ENCODE measurements around the gene FGD1.

FGD1 gene

DNA sequence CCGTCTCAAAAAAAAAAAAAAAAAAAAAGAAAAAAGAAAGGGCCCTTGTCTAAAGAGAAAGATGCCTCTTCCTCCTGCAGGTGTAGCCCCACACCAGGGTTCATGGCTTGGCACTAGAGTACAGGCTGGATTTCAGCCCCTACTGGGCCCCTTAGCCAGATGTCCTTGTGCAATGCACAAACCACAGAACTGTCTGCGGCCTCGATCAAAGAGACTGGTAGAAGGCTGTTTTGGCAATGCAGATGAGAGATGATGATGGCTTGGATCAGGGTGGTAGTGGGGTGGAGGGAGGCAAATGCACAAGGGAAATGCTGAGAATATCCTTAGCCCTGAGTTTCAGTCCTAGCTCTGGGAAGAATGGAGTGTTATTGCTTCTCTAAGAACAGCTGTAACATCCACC is 82.3 kb downstream of the FGD1 start:
- Histone ChIP-seq H3K4me1 (ENCODE audit: control insufficient read depth in 1 of 2, insufficient read depth in 2 of 2, low read length in 2 of 2) (no peaks in the 10 kb centered on the region), H2BK120ac (ENCODE audit: insufficient read depth, low read length, poor library complexity) (no peak overlapping the region), H3K27me3 (ENCODE audit: insufficient read depth, low read length) (no peaks in the 10 kb centered on the region), H2AK5ac (ENCODE audit: low read length) (no peak overlapping the region), H3K4me2 (ENCODE audit: low read length) (no peak overlapping the region), H3K36me3 (ENCODE audit: control insufficient read depth in 1 of 2, insufficient read depth in 2 of 2, low read length in 2 of 2) (no peaks in the 10 kb centered on the region), H3K14ac (ENCODE audit: low read length) (no peak overlapping the region), H3K9ac (ENCODE audit: low read length) (no peak overlapping the region), H4K12ac (ENCODE audit: low read depth, low read length) (no peak overlapping the region), H3K4me3 (ENCODE audit: low read depth, low read length) (no peak overlapping the region), H4K8ac (ENCODE audit: low read depth, low read length) (no peak overlapping the region), H4K91ac (ENCODE audit: low read depth, low read length) (no peak overlapping the region), H3K79me1 (ENCODE audit: low read length) (no peaks in the 10 kb centered on the region), H2BK12ac (ENCODE audit: low read length) (no peak overlapping the region), H3K23ac (ENCODE audit: low read length) (no peak overlapping the region), H3K18ac (ENCODE audit: low read length) (no peak overlapping the region), H2BK5ac (ENCODE audit: low read depth, low read length, poor library complexity) (no peak overlapping the region), H3K79me2 (ENCODE audit: control insufficient read depth, insufficient read depth, low read length, poor library complexity) (no peaks in the 10 kb centered on the region), H3K9me3 (ENCODE audit: insufficient read depth, low read depth, low read length) (no peaks in the 10 kb centered on the region), H3K27ac (ENCODE audit: low read depth, low read length) (no peak overlapping the region), H2AFZ (ENCODE audit: insufficient read depth, low read length, poor library complexity) (no peak overlapping the region), H3K4ac (ENCODE audit: low read depth, low read length) (no peak overlapping the region)
- WGBS (ENCODE audit: extremely low coverage, insufficient coverage, insufficient read length) = no CpG with 5 or more reads among the region's 3 CpGs
- DNase-seq = no peak

DNA sequence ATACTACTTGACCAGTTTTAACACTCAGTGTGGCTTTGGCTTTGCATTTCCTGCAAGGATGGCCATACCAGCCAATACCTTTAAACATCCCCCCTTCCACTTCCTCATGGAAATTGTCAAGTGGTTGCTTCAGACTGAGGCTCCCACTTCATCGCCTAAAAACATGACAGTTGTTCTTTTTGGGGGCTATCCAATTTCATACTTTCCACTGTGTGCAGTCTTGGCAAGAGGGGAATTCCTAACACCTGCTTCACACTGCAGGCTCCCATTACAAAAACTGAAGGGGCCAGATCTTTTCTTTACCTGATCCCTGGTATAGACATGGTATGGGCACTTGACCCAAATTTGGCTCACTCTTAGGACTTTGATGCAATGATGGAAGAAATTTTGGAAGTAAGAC is 84.3 kb downstream of the FGD1 start:
- Histone ChIP-seq H3K23ac (ENCODE audit: low read length) (no peak overlapping the region), H2BK5ac (ENCODE audit: low read depth, low read length, poor library complexity) (no peak overlapping the region), H4K91ac (ENCODE audit: low read depth, low read length) (no peak overlapping the region), H3K27ac (ENCODE audit: low read depth, low read length) (no peak overlapping the region), H3K79me1 (ENCODE audit: low read length) (no peaks in the 10 kb centered on the region), H3K4me1 (ENCODE audit: control insufficient read depth in 1 of 2, insufficient read depth in 2 of 2, low read length in 2 of 2) (no peaks in the 10 kb centered on the region), H3K14ac (ENCODE audit: low read length) (no peak overlapping the region), H3K4me2 (ENCODE audit: low read length) (no peak overlapping the region), H3K79me2 (ENCODE audit: control insufficient read depth, insufficient read depth, low read length, poor library complexity) (no peaks in the 10 kb centered on the region), H3K18ac (ENCODE audit: low read length) (no peak overlapping the region), H3K27me3 (ENCODE audit: insufficient read depth, low read length) (no peaks in the 10 kb centered on the region), H3K9ac (ENCODE audit: low read length) (no peak overlapping the region), H3K4ac (ENCODE audit: low read depth, low read length) (no peak overlapping the region), H2BK12ac (ENCODE audit: low read length) (no peak overlapping the region), H3K9me3 (ENCODE audit: insufficient read depth, low read depth, low read length) (no peaks in the 10 kb centered on the region), H2AK5ac (ENCODE audit: low read length) (no peak overlapping the region), H3K4me3 (ENCODE audit: low read depth, low read length) (no peak overlapping the region), H3K36me3 (ENCODE audit: control insufficient read depth in 1 of 2, insufficient read depth in 2 of 2, low read length in 2 of 2) (no peaks in the 10 kb centered on the region), H2BK120ac (ENCODE audit: insufficient read depth, low read length, poor library complexity) (no peak overlapping the region), H4K8ac (ENCODE audit: low read depth, low read length) (no peak overlapping the region), H2AFZ (ENCODE audit: insufficient read depth, low read length, poor library complexity) (no peak overlapping the region), H4K12ac (ENCODE audit: low read depth, low read length) (no peak overlapping the region)
- no peak for DNase-seq
- WGBS (ENCODE audit: extremely low coverage, insufficient coverage, insufficient read length) = no CpG with 5 or more reads among the region's 1 CpG

DNA sequence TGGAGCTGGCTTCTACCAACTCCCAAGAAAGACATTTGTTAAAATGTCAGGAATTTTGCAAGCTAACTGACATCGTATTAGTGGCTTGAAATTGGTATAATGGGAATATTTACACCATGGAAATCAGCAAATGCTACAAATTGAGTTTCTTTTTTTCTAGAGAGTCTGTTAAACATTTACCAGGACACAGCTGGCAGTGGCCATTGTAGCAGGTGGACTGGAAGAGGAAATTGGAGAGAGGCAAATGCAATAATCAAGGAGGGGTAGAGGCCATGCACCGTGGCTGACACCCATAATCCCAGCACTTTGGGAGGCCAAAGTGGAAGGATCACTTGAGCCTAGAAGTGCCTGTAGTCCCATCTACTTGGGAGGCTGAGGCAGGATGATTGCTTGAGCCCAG is 88.8 kb downstream of the FGD1 start:
- H3K4ac ChIP-seq (ENCODE audit: low read depth, low read length) = no peak overlapping the region
- no peak overlapping the region for H3K27ac ChIP-seq (ENCODE audit: low read depth, low read length)
- DNase-seq = no peak
- no peak overlapping the region for H3K4me2 ChIP-seq (ENCODE audit: low read length)
- H3K18ac ChIP-seq (ENCODE audit: low read length) = no peak overlapping the region
- WGBS (ENCODE audit: extremely low coverage, insufficient coverage, insufficient read length) = no CpG with 5 or more reads among the region's 2 CpGs
- H3K23ac ChIP-seq (ENCODE audit: low read length) = no peak overlapping the region
- no peak overlapping the region for H2AK5ac ChIP-seq (ENCODE audit: low read length)
- H3K79me2 ChIP-seq (ENCODE audit: control insufficient read depth, insufficient read depth, low read length, poor library complexity) = no peaks in the 10 kb centered on the region
- H3K27me3 ChIP-seq (ENCODE audit: insufficient read depth, low read length) = no peaks in the 10 kb centered on the region
- no peaks in the 10 kb centered on the region for H3K4me1 ChIP-seq (ENCODE audit: control insufficient read depth in 1 of 2, insufficient read depth in 2 of 2, low read length in 2 of 2)
- H3K79me1 ChIP-seq (ENCODE audit: low read length) = no peaks in the 10 kb centered on the region
- H2AFZ ChIP-seq (ENCODE audit: insufficient read depth, low read length, poor library complexity) = no peak overlapping the region
- no peaks in the 10 kb centered on the region for H3K9me3 ChIP-seq (ENCODE audit: insufficient read depth, low read depth, low read length)
- H4K12ac ChIP-seq (ENCODE audit: low read depth, low read length) = no peak overlapping the region
- H2BK120ac ChIP-seq (ENCODE audit: insufficient read depth, low read length, poor library complexity) = no peak overlapping the region
- H3K36me3 ChIP-seq (ENCODE audit: control insufficient read depth in 1 of 2, insufficient read depth in 2 of 2, low read length in 2 of 2) = no peaks in the 10 kb centered on the region
- no peak overlapping the region for H4K8ac ChIP-seq (ENCODE audit: low read depth, low read length)
- H3K4me3 ChIP-seq (ENCODE audit: low read depth, low read length) = no peak overlapping the region
- no peak overlapping the region for H3K9ac ChIP-seq (ENCODE audit: low read length)
- no peak overlapping the region for H2BK5ac ChIP-seq (ENCODE audit: low read depth, low read length, poor library complexity)
- no peak overlapping the region for H4K91ac ChIP-seq (ENCODE audit: low read depth, low read length)
- H2BK12ac ChIP-seq (ENCODE audit: low read length) = no peak overlapping the region
- H3K14ac ChIP-seq (ENCODE audit: low read length) = no peak overlapping the region

DNA sequence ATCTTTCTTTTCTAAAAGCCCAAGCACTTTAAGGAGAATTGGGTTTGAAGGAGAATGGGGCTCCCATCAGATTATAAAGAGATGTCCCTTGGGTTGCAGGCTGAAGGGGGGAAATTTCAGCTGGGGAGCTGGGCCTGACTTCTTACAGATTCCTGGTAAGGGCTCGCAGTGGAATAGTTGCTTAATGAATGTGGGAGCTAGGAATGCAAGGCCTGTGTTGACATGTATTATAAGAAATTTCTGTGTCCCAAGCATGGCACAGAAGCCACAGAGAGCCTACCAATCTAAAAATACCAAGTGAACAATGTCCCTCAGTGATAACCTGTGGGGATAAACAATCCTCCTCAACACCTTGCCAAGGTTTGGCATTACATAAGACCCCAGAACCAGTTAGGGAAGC is 98.9 kb downstream of the FGD1 start:
- H3K4me3 ChIP-seq (ENCODE audit: low read depth, low read length) = no peak overlapping the region
- H2AK5ac ChIP-seq (ENCODE audit: low read length) = no peak overlapping the region
- no peak overlapping the region for H3K27ac ChIP-seq (ENCODE audit: low read depth, low read length)
- H4K91ac ChIP-seq (ENCODE audit: low read depth, low read length) = no peak overlapping the region
- WGBS (ENCODE audit: extremely low coverage, insufficient coverage, insufficient read length) = no CpG with 5 or more reads among the region's 1 CpG
- no peak overlapping the region for H3K18ac ChIP-seq (ENCODE audit: low read length)
- no peak overlapping the region for H3K23ac ChIP-seq (ENCODE audit: low read length)
- no peak overlapping the region for H2BK12ac ChIP-seq (ENCODE audit: low read length)
- H3K36me3 ChIP-seq (ENCODE audit: control insufficient read depth in 1 of 2, insufficient read depth in 2 of 2, low read length in 2 of 2) = no peaks in the 10 kb centered on the region
- no peaks in the 10 kb centered on the region for H3K79me1 ChIP-seq (ENCODE audit: low read length)
- H2AFZ ChIP-seq (ENCODE audit: insufficient read depth, low read length, poor library complexity) = no peak overlapping the region
- H3K4ac ChIP-seq (ENCODE audit: low read depth, low read length) = no peak overlapping the region
- H3K27me3 ChIP-seq (ENCODE audit: insufficient read depth, low read length) = no peaks in the 10 kb centered on the region
- no peak overlapping the region for H2BK120ac ChIP-seq (ENCODE audit: insufficient read depth, low read length, poor library complexity)
- no peak overlapping the region for H3K14ac ChIP-seq (ENCODE audit: low read length)
- H3K4me1 ChIP-seq (ENCODE audit: control insufficient read depth in 1 of 2, insufficient read depth in 2 of 2, low read length in 2 of 2) = no peaks in the 10 kb centered on the region
- DNase-seq = peak in 1 of 2 donors; percentile 35
- H4K12ac ChIP-seq (ENCODE audit: low read depth, low read length) = no peak overlapping the region
- H2BK5ac ChIP-seq (ENCODE audit: low read depth, low read length, poor library complexity) = no peak overlapping the region
- no peaks in the 10 kb centered on the region for H3K9me3 ChIP-seq (ENCODE audit: insufficient read depth, low read depth, low read length)
- H3K9ac ChIP-seq (ENCODE audit: low read length) = no peak overlapping the region
- no peak overlapping the region for H3K4me2 ChIP-seq (ENCODE audit: low read length)
- no peaks in the 10 kb centered on the region for H3K79me2 ChIP-seq (ENCODE audit: control insufficient read depth, insufficient read depth, low read length, poor library complexity)
- H4K8ac ChIP-seq (ENCODE audit: low read depth, low read length) = no peak overlapping the region
